Keratinocyte (primary cell): ENCODE results near the gene LRRC2.
"Not testable (repeated sequence)": the region's sequence is repeated elsewhere in the genome, so short reads cannot be mapped to it uniquely, and the experiment has no call there.

Experiments used
- EZH2 ChIP-seq: IDR thresholded peaks from one replicate; pipeline ENCODE4 v1.6.1; 2012; ENCODE audit warnings: inconsistent platforms, mild to moderate bottlenecking, low read length, moderate library complexity
- TF ChIP-seq, protein P1 (sequence below), 3 experiments: IDR thresholded peaks in 1 of 3; conservative IDR thresholded peaks in 1 of 3; optimal IDR thresholded peaks in 1 of 3; 2 replicates in 2 of 3; 3 replicates in 1 of 3; pipeline versions ENCODE3 to v1.5.1; 2011; ENCODE audit warnings: low read length in 3 of 3, mild to moderate bottlenecking in 3 of 3, moderate library complexity in 2 of 3, control low read depth in 1 of 3, inconsistent platforms in 1 of 3; ENCODE audit not compliant: insufficient read depth in 2 of 3; ENCODE audit errors: extremely low read depth in 1 of 3

DNA sequence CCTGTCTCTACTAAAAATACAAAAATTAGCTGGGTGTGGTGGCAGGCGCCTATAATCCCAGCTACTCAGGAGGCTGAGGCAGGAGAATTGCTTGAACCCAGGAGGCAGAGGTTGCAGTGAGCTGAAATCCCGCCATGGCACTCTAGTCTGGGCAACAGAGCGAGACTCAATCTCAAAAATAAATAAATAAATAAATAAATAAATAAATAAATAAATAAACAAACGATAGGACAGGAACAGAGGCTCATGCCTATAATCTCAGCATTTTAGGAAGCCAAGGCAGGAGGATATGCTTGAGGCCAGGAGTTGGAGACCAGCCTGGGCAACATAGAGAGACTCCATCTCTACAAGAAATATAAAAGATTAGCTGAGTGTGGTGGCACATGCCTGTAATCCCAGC is 43.9 kb downstream of the LRRC2 start:
- TF ChIP-seq, protein P1, sequence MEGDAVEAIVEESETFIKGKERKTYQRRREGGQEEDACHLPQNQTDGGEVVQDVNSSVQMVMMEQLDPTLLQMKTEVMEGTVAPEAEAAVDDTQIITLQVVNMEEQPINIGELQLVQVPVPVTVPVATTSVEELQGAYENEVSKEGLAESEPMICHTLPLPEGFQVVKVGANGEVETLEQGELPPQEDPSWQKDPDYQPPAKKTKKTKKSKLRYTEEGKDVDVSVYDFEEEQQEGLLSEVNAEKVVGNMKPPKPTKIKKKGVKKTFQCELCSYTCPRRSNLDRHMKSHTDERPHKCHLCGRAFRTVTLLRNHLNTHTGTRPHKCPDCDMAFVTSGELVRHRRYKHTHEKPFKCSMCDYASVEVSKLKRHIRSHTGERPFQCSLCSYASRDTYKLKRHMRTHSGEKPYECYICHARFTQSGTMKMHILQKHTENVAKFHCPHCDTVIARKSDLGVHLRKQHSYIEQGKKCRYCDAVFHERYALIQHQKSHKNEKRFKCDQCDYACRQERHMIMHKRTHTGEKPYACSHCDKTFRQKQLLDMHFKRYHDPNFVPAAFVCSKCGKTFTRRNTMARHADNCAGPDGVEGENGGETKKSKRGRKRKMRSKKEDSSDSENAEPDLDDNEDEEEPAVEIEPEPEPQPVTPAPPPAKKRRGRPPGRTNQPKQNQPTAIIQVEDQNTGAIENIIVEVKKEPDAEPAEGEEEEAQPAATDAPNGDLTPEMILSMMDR (optimal IDR thresholded peaks at IDR 0.05 in 1 of 3, IDR thresholded peaks at IDR 0.05 in 1 of 3, conservative IDR thresholded peaks at IDR 0.05 in 1 of 3; ENCODE audit: extremely low read depth in 1 of 3, insufficient read depth in 2 of 3, low read length in 3 of 3), result not testable (repeated sequence)
- not testable (repeated sequence) for TF ChIP-seq EZH2
